Tibial nerve (tissue), 4 donors: Measurements from ENCODE around the gene SERPINI1.

ENCODE experiments used
- EP300 ChIP-seq, 2 donors: sonication (generic); formaldehyde crosslinking; IDR thresholded peaks; one replicate each; pipeline ENCODE4 v1.6.1; 2017; ENCODE audit warnings: antibody characterized with exemption in 2 of 2, mild to moderate bottlenecking in 1 of 2
- POLR2A ChIP-seq, 2 donors: fragments of 450-650 bp; IDR thresholded peaks; one replicate each; pipeline ENCODE4 v1.6.1; 2017; ENCODE audit warnings: antibody characterized with exemption in 2 of 2, mild to moderate bottlenecking in 2 of 2, moderate library complexity in 2 of 2
- TF ChIP-seq, protein P1 (sequence below), 5 experiments: fragments of 200-600 bp in 3 of 5; fragments of 450-650 bp in 2 of 5; sonication (generic) in 3 of 5; IDR thresholded peaks; one replicate each; pipeline ENCODE4 v1.5.1; 2016 to 2019; ENCODE audit warnings: antibody characterized with exemption in 5 of 5, mild to moderate bottlenecking in 3 of 5, moderate library complexity in 2 of 5

DNA sequence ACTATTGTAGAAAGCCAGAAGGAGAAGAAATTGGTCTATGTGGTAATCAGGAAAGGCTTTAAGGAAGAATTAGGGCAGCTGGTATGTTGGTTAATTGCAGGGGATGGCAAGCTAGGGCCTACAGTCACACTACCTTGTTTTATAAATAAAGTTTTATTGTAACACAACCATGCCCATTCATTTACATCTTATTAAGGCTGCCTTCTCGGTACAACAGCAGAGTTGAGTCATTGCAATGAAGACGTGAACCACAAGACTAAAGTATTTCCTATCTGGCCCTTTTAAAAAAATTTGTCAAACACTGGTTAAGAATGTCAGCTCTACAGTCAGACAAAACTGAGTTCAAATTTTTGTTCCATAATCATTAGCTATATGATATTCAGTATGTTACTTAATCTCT lies 8.3 kb downstream of the SERPINI1 start:
- TF ChIP-seq, protein P1, sequence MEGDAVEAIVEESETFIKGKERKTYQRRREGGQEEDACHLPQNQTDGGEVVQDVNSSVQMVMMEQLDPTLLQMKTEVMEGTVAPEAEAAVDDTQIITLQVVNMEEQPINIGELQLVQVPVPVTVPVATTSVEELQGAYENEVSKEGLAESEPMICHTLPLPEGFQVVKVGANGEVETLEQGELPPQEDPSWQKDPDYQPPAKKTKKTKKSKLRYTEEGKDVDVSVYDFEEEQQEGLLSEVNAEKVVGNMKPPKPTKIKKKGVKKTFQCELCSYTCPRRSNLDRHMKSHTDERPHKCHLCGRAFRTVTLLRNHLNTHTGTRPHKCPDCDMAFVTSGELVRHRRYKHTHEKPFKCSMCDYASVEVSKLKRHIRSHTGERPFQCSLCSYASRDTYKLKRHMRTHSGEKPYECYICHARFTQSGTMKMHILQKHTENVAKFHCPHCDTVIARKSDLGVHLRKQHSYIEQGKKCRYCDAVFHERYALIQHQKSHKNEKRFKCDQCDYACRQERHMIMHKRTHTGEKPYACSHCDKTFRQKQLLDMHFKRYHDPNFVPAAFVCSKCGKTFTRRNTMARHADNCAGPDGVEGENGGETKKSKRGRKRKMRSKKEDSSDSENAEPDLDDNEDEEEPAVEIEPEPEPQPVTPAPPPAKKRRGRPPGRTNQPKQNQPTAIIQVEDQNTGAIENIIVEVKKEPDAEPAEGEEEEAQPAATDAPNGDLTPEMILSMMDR (IDR thresholded peaks at IDR 0.05) = no peak
- TF ChIP-seq POLR2A (IDR thresholded peaks at IDR 0.05) (no peak), EP300 (IDR thresholded peaks at IDR 0.05) (no peak)
